ENCODE results near the gene ITSN1. TPM values are rescaled to one million over a fixed set of nuclear protein-coding genes. Genes with fewer than 3 reads are reported as not detected.

Gene ITSN1
- total and polyA plus RNA-seq, 2 experiments from 2014 or later = 77.9 to 95.7 TPM

- H3K4me1 Mint-ChIP-seq = peaks cover 54% of the 10 kb centered on the region
- Histone ChIP-seq H3K27ac (ENCODE audit: low read depth) (no peak overlapping the region), H3K27me3 (ENCODE audit: insufficient read depth) (no peaks in the 10 kb centered on the region), H3K4me3 (no peak overlapping the region), H3K79me2 (replicated peaks; ENCODE audit: insufficient read depth) (peaks cover 100% of the 10 kb centered on the region), H4K20me1 (replicated peaks; ENCODE audit: insufficient read depth) (peaks cover 53% of the 10 kb centered on the region), H3K4me2 (0 out of 2 replicates have a peak overlapping the region, but pooled peaks have one; percentile 5), H3K4me1 (ENCODE audit: insufficient read depth) (peaks cover 37% of the 10 kb centered on the region), H2AFZ (no peak overlapping the region), H3K36me3 (ENCODE audit: insufficient read depth) (no peaks in the 10 kb centered on the region), H3K9me2 (ENCODE audit: insufficient read depth) (no peaks in the 10 kb centered on the region), H3F3A (replicated peaks; ENCODE audit: low read depth) (no peaks in the 10 kb centered on the region; the same call in 1 of the 2 replicates)
- DNase-seq (ENCODE audit: low spot score) (peak; percentile 47), ATAC-seq (peak; percentile 70)
- H3K27me3 Mint-ChIP-seq (ENCODE audit: insufficient read depth, low read depth, poor library complexity) = peaks cover 5% of the 10 kb centered on the region
- peaks cover 12% of the 10 kb centered on the region; the same call in 2 of the 3 replicates for H3K36me3 Mint-ChIP-seq (ENCODE audit: low read depth)
- no peak for TF ChIP-seq POLR2AphosphoS5 (IDR thresholded peaks at IDR 0.05; ENCODE audit: low read depth)
- TF ChIP-seq JUNB (IDR thresholded peaks at IDR 0.05; ENCODE audit: unreplicated experiment) = no peak
- TF ChIP-seq, protein P1, sequence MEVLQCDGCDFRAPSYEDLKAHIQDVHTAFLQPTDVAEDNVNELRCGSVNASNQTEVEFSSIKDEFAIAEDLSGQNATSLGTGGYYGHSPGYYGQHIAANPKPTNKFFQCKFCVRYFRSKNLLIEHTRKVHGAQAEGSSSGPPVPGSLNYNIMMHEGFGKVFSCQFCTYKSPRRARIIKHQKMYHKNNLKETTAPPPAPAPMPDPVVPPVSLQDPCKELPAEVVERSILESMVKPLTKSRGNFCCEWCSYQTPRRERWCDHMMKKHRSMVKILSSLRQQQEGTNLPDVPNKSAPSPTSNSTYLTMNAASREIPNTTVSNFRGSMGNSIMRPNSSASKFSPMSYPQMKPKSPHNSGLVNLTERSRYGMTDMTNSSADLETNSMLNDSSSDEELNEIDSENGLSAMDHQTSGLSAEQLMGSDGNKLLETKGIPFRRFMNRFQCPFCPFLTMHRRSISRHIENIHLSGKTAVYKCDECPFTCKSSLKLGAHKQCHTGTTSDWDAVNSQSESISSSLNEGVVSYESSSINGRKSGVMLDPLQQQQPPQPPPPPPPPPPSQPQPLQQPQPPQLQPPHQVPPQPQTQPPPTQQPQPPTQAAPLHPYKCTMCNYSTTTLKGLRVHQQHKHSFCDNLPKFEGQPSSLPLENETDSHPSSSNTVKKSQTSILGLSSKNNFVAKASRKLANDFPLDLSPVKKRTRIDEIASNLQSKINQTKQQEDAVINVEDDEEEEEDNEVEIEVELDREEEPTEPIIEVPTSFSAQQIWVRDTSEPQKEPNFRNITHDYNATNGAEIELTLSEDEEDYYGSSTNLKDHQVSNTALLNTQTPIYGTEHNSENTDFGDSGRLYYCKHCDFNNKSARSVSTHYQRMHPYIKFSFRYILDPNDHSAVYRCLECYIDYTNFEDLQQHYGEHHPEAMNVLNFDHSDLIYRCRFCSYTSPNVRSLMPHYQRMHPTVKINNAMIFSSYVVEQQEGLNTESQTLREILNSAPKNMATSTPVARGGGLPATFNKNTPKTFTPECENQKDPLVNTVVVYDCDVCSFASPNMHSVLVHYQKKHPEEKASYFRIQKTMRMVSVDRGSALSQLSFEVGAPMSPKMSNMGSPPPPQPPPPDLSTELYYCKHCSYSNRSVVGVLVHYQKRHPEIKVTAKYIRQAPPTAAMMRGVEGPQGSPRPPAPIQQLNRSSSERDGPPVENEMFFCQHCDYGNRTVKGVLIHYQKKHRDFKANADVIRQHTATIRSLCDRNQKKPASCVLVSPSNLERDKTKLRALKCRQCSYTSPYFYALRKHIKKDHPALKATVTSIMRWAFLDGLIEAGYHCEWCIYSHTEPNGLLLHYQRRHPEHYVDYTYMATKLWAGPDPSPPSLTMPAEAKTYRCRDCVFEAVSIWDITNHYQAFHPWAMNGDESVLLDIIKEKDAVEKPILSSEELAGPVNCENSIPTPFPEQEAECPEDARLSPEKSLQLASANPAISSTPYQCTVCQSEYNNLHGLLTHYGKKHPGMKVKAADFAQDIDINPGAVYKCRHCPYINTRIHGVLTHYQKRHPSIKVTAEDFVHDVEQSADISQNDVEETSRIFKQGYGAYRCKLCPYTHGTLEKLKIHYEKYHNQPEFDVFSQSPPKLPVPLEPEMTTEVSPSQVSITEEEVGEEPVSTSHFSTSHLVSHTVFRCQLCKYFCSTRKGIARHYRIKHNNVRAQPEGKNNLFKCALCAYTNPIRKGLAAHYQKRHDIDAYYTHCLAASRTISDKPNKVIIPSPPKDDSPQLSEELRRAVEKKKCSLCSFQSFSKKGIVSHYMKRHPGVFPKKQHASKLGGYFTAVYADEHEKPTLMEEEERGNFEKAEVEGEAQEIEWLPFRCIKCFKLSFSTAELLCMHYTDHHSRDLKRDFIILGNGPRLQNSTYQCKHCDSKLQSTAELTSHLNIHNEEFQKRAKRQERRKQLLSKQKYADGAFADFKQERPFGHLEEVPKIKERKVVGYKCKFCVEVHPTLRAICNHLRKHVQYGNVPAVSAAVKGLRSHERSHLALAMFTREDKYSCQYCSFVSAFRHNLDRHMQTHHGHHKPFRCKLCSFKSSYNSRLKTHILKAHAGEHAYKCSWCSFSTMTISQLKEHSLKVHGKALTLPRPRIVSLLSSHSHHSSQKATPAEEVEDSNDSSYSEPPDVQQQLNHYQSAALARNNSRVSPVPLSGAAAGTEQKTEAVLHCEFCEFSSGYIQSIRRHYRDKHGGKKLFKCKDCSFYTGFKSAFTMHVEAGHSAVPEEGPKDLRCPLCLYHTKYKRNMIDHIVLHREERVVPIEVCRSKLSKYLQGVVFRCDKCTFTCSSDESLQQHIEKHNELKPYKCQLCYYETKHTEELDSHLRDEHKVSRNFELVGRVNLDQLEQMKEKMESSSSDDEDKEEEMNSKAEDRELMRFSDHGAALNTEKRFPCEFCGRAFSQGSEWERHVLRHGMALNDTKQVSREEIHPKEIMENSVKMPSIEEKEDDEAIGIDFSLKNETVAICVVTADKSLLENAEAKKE (CRISPR knock-in tag; IDR thresholded peaks at IDR 0.05) = no peak
- no peak for TF ChIP-seq ZNF331 (CRISPR knock-in tag; IDR thresholded peaks at IDR 0.05; ENCODE audit: low read depth)
- TF ChIP-seq EZH2 (IDR thresholded peaks at IDR 0.05; ENCODE audit: low read depth, unreplicated experiment) = no peak
- TF ChIP-seq ZNF114 (CRISPR knock-in tag; IDR thresholded peaks at IDR 0.05) = no peak
- no peak for TF ChIP-seq ETS1 (IDR thresholded peaks at IDR 0.05)
- TF ChIP-seq NANOG (IDR thresholded peaks at IDR 0.05; ENCODE audit: borderline replicate concordance) = no peak
- TF ChIP-seq STAT1 (IDR thresholded peaks at IDR 0.05; ENCODE audit: unreplicated experiment) = no peak
- no peak for TF ChIP-seq CREB1 (CRISPR knock-in tag; IDR thresholded peaks at IDR 0.05; ENCODE audit: low read depth)
- no peak for TF ChIP-seq EZH2phosphoT487 (IDR thresholded peaks at IDR 0.05; ENCODE audit: unreplicated experiment)
- TF ChIP-seq, protein P2, sequence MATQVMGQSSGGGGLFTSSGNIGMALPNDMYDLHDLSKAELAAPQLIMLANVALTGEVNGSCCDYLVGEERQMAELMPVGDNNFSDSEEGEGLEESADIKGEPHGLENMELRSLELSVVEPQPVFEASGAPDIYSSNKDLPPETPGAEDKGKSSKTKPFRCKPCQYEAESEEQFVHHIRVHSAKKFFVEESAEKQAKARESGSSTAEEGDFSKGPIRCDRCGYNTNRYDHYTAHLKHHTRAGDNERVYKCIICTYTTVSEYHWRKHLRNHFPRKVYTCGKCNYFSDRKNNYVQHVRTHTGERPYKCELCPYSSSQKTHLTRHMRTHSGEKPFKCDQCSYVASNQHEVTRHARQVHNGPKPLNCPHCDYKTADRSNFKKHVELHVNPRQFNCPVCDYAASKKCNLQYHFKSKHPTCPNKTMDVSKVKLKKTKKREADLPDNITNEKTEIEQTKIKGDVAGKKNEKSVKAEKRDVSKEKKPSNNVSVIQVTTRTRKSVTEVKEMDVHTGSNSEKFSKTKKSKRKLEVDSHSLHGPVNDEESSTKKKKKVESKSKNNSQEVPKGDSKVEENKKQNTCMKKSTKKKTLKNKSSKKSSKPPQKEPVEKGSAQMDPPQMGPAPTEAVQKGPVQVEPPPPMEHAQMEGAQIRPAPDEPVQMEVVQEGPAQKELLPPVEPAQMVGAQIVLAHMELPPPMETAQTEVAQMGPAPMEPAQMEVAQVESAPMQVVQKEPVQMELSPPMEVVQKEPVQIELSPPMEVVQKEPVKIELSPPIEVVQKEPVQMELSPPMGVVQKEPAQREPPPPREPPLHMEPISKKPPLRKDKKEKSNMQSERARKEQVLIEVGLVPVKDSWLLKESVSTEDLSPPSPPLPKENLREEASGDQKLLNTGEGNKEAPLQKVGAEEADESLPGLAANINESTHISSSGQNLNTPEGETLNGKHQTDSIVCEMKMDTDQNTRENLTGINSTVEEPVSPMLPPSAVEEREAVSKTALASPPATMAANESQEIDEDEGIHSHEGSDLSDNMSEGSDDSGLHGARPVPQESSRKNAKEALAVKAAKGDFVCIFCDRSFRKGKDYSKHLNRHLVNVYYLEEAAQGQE (IDR thresholded peaks at IDR 0.05; ENCODE audit: unreplicated experiment) = no peak
- TF ChIP-seq CTCF (conservative IDR thresholded peaks at IDR 0.05; ENCODE audit: low read depth in 2 of 2) = no peak
- no peaks in the 10 kb centered on the region for H3K9me3 Mint-ChIP-seq
- H3K27ac Mint-ChIP-seq = no peak overlapping the region
- H3K4me3 Mint-ChIP-seq = no peak overlapping the region; the same call in 2 of the 3 replicates
These were observed 9.8 kb downstream of the ITSN1 start for GRCh38 chr21:33651965-33652680.
